NCI-H2171 treated with DMSO at 0.1 percent for 48 hours (cell line): Measurements from ENCODE around the gene TRMT2A.

ENCODE experiments used
- DNase-seq: peaks from one replicate; lab custom pipeline; 2025; lab: John Stamatoyannopoulos, UW

Gene TRMT2A

GRCh38 chr22:20106205-20106848, 10.7 kb downstream of the TRMT2A start:
- DNase-seq, result peak; percentile 22

GRCh38 chr22:20105456-20106204, 11.4 kb downstream of the TRMT2A start:
- no peak for DNase-seq

- no peak for DNase-seq
These were observed 14.7 kb downstream of the TRMT2A start for GRCh38 chr22:20102203-20102780.

- no peak for DNase-seq
These were observed 15.4 kb downstream of the TRMT2A start for GRCh38 chr22:20101638-20102037.

GRCh38 chr22:20099099-20099711, 17.8 kb downstream of the TRMT2A start:
- no peak for DNase-seq

GRCh38 chr22:20096574-20097420, 20.2 kb downstream of the TRMT2A start:
- DNase-seq, result no peak

- no peak for DNase-seq
These were observed 21.5 kb downstream of the TRMT2A start for GRCh38 chr22:20095521-20095920.

GRCh38 chr22:20094197-20094807, 22.7 kb downstream of the TRMT2A start:
- DNase-seq, result no peak

GRCh38 chr22:20093418-20094196, 23.4 kb downstream of the TRMT2A start:
- DNase-seq, result no peak

GRCh38 chr22:20092477-20092854, 24.6 kb downstream of the TRMT2A start:
- no peak for DNase-seq

GRCh38 chr22:20091690-20092476, 25.1 kb downstream of the TRMT2A start:
- DNase-seq, result no peak

GRCh38 chr22:20090730-20091240, 26.2 kb downstream of the TRMT2A start:
- no peak for DNase-seq

GRCh38 chr22:20089977-20090729, 26.9 kb downstream of the TRMT2A start:
- DNase-seq, result no peak

GRCh38 chr22:20089226-20089976, 27.6 kb downstream of the TRMT2A start:
- no peak for DNase-seq

GRCh38 chr22:20088263-20088648, 28.8 kb downstream of the TRMT2A start:
- no peak for DNase-seq

GRCh38 chr22:20087319-20088262, 29.4 kb downstream of the TRMT2A start:
- no peak for DNase-seq

GRCh38 chr22:20086763-20087162, 30.3 kb downstream of the TRMT2A start:
- no peak for DNase-seq
